NCI-H345 treated with DMSO at 0.1 percent for 48 hours (cell line): ENCODE results near the gene BIRC7.

Source experiments
- DNase-seq: peaks from one replicate; lab custom pipeline; 2025; ENCODE audit not compliant: unreplicated experiment; lab: John Stamatoyannopoulos, UW

Gene BIRC7

DNA sequence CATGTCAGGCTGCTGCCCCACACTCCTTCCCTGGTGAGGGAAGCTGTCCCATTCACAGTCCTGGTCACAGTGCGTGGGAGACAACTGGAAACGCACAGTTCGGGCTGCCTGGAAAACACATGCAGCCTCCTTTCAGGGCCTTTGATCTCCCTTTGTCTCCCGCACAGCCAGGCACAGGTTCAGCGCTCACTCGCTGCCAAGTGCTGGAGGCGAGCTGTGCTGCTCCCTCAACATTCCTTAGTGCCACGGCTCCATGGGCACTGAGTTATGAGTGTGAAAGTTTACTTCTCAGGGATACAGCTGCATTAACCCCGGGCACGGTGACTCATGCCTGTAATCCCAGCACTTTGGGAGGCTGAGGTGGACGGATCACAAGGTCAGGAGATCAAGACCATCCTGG lies 28.8 kb upstream of the BIRC7 start:
- no peak for DNase-seq

DNA sequence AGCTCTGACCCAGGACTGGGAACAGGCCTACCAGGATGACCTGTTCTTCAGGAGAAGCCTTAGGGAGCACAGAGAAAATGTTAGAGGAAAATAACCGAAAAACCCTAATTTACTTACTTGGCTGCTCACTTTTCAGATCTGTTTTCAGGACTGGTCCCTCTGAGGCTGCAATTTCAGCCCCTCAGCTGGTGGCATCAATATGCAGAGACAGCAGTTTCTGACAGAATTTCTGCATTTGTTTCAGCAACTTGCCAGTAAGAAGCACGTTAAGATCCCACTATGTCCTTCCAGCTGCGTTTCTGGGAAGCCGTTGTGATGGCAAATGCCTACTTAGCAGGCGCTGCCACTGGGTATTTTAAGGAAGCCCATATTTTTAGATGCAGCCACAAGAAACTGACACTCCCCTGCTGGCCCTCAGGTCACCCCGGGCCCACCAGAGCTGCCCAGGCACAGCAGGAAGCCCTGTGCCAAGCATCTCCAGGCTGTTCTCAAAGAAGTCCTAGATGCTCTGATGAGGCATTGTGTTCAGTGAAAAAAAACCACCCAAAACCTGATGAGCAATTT lies 27.3 kb upstream of the BIRC7 start:
- DNase-seq: no peak

GRCh38 chr20:63210011-63210605 lies 25.6 kb upstream of the BIRC7 start:
- no peak for DNase-seq

GRCh38 chr20:63212393-63212730 lies 23.3 kb upstream of the BIRC7 start:
- DNase-seq: no peak

- DNase-seq: no peak
Observed at GRCh38 chr20:63212792-63213191, 22.9 kb upstream of the BIRC7 start.

- no peak for DNase-seq
Observed at GRCh38 chr20:63214514-63214913, 21.2 kb upstream of the BIRC7 start.

GRCh38 chr20:63215101-63216040 lies 20.3 kb upstream of the BIRC7 start:
- no peak for DNase-seq

GRCh38 chr20:63216041-63216848 lies 19.5 kb upstream of the BIRC7 start, which contains the start of gene YTHDF1:
Gene YTHDF1, minus strand, starts transcription at chr20:63216131. Its CDS starts 239 bp downstream, at chr20:63215892.
- peak; percentile 98 for DNase-seq

GRCh38 chr20:63216849-63217471 lies 18.7 kb upstream of the BIRC7 start:
- no peak for DNase-seq

DNA sequence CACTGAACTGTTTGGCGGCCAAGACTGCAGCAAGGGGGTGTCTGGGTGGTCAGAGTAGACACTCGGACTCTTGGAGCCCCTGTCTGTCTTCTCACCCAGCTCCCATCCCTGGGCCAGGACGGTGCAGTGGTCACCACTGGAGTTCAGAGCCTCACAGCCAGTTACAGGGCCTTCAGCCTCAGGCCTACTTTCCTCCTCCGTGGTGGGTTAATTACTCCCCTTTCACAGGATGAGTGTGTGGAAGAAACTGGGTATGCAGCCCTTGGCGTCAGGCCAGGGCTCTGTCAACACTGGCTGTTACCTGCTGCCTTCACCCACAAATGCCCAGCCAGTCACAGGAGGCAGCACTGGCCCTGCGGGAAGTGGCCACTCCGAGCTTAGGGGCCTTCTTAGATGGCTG lies 18.0 kb upstream of the BIRC7 start:
- peak; percentile 24 for DNase-seq

GRCh38 chr20:63218701-63219446 lies 16.8 kb upstream of the BIRC7 start:
- DNase-seq: no peak

DNA sequence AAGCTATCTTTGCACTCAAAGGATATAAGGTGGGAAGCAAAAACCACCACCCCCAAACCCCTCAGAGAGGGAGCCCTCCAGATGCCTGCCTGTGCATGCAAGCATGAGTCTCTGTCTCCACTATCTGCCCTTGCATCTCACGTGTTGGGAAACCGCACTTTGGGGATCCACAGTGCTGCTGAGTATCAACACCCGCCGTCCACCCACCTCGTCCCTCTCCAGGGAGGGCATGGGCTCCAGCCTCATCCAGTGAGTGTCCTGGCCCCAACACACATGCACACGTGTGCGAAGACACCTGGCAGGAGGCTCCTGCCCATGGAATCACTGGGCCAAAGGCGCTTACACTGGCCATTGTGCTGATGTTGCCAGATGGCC lies 16.3 kb upstream of the BIRC7 start:
- DNase-seq: no peak

- no peak for DNase-seq
Observed at GRCh38 chr20:63219866-63220521, 15.7 kb upstream of the BIRC7 start.

DNA sequence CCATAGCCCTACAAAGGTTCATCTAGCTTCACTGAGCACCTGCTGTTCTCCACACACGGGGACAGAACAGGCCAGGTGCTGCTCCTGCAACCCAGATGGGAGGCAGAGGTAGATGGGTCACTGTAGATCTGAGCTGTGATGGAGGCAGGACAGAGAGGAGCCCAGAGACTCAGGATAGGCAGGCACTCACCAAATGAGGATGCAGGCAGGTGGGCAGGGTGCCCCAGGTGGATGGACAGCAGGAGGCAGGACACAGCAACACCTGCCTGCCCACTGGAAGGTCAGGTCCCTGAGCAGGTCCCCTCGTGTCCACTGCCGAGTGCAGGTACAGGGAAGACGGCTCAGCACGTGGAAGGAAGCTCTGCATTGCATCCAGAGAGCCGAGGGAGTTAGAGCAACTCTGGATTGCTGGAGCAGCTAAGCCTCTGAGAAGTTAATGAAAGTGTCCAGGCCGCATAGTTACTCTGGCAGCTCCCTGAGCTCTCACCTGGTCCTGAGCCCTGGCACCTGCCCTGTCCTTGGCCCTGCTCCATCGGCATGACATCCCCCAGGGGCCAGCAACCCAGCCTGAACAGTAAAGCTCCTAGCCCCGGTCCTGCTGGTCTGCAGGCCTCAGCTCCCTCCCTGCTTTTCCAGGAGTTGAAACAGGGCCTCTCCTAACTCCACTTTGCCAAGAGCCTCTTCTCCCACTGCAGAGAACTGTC lies 14.9 kb upstream of the BIRC7 start:
- DNase-seq: no peak

GRCh38 chr20:63221400-63222053 lies 14.2 kb upstream of the BIRC7 start:
- peak; percentile 18 for DNase-seq

DNA sequence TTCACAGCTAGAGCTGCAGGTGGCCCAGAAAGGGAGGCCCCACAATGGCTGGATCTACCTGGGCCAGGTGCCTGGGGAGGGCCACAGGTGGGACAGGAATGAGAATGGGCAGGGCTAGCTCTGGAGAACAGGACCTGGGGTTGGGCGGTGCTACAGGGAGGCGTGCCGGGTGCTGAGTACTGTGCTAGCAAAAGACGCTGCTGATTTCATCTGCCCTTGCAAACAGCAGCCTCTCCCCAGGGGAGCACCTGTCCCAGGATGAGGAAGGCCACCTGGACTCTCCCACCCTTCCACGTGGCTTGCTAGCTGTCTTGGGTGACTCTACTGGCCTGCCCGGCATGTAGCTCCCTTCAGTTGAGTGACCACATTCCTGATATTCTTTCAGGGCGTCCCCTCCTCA lies 13.2 kb upstream of the BIRC7 start:
- no peak for DNase-seq

GRCh38 chr20:63223121-63223825 lies 12.4 kb upstream of the BIRC7 start:
- peak; percentile 47 for DNase-seq

DNA sequence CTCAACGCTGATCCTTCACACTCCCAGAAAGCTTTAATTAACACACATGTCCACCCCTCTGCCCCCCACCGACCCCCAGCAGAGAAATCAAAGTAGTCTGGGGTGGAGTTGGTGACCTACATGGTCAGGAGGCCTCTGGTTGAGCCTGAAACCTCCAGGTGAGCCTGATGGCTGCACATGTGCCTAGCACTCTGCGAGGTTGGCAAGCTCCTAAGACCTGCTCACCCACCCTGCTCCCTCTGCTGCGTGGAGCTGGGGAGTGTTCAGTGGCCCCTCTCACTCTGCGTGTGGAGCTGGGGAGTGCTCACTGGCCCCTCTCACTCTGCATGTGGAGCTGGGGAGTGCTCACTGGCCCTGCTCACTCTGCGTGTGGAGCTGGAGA lies 11.9 kb upstream of the BIRC7 start:
- DNase-seq: no peak
